RWPE1 (cell line): Measurements from ENCODE around the gene SLC35A1.

Experiments
- CTCF ChIA-PET: fragments of 350-600 bp; sonication (Branson Sonifier 250); formaldehyde crosslinking; extraction: SDS; loops from one replicate; lab custom pipeline; 2021; lab: Yijun Ruan, JAX
- POLR2A ChIA-PET: fragments of 400-600 bp; formaldehyde crosslinking; extraction: SDS; loops from one replicate; lab custom pipeline; 2020; ENCODE audit warnings: antibody characterized with exemption; ENCODE audit not compliant: low non-redundant PET; lab: Yijun Ruan, JAX
- DNase-seq: peaks from one replicate; pipeline ENCODE4 v3.0.0; 2012; ENCODE audit warnings: low spot score
- H3K27ac ChIP-seq: fragments of 450-650 bp; 2 replicates; pipeline ENCODE4 v1.5.1; 2017
- CTCF ChIP-seq: fragments of 450-650 bp; conservative IDR thresholded peaks from 2 replicates; pipeline ENCODE4 v1.5.1; 2017; ENCODE audit warnings: low read depth, mild to moderate bottlenecking

SLC35A1 gene

GRCh38 chr6:87540539-87540938 is 67.8 kb downstream of the SLC35A1 start:
- CTCF ChIA-PET: no interaction called here
- no peak for DNase-seq
- no peak overlapping the region for H3K27ac ChIP-seq
- POLR2A ChIA-PET: no interaction called here
- no peak for TF ChIP-seq CTCF

- H3K27ac ChIP-seq: no peak overlapping the region
- DNase-seq: no peak
- CTCF ChIA-PET: no interaction called here
- TF ChIP-seq CTCF: no peak
- POLR2A ChIA-PET: no interaction called here
Measured at GRCh38 chr6:87541041-87541440, 68.3 kb downstream of the SLC35A1 start.

GRCh38 chr6:87541744-87542143 is 69.0 kb downstream of the SLC35A1 start:
- ChIA-PET CTCF (no interaction called here), POLR2A (no interaction called here)
- TF ChIP-seq CTCF: no peak
- no peak for DNase-seq
- no peak overlapping the region for H3K27ac ChIP-seq

GRCh38 chr6:87543696-87544473 is 71.1 kb downstream of the SLC35A1 start:
- ChIA-PET CTCF (interaction anchor here (0.6 to 1.3 kb wide), 3 partner anchors 9 to 451 kb away, joined by 3 to 6 read pairs (median 4); no protein-coding TSS in a partner anchor), POLR2A (no interaction called here)
- TF ChIP-seq CTCF: no peak

GRCh38 chr6:87544474-87544735 is 71.6 kb downstream of the SLC35A1 start:
- no peak for DNase-seq
- CTCF ChIA-PET: no interaction called here
- H3K27ac ChIP-seq: no peak overlapping the region
- POLR2A ChIA-PET: no interaction called here
- no peak for TF ChIP-seq CTCF

More at GRCh38 chr6:87543696-87544473, 71.1 kb downstream of the SLC35A1 start:
- no peak overlapping the region for H3K27ac ChIP-seq
- DNase-seq: no peak

- POLR2A ChIA-PET: no interaction called here
- CTCF ChIA-PET: no interaction called here
- H3K27ac ChIP-seq: no peak overlapping the region
- TF ChIP-seq CTCF: no peak
- no peak for DNase-seq
Measured at GRCh38 chr6:87551799-87552198, 79.0 kb downstream of the SLC35A1 start.
